Measurements from ENCODE around the gene MAP6.

The MAP6 gene

DNA sequence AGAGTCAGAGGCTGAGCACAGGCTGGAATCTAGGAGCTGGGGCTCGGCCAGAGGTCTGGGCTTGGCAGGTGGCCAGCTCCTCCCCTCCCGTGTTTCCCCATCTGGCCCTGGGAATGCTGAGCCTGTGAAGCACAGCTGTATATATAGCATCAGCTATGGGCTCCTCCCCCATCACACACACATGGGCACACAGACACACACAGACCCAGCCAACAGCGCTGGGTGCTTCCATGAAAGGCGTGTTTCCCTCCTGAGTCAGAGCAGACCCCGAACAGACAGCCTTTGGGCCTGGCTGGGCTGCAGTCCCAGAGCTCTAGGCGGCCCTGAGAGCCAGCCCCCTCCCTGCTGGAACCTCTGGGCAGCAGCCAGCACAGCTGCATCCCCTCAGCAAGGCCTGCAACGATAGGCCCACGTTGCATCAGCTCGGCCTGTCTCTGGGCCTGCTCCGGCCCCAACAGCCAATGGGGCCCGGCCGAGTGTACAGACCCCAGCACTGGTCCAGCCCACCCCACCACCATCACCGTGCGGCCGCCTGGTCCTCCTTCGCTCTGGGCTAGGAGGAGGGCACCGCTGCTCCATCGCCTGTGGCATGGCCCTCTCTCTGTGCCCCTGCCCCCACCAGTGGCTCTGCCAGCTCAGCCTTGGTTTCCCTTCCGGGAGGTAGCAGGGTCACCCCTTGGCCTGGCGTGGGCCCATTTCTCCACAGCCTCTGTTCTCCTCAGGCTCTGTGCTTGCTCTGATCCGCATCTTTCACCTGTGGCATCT lies 114.4 kb downstream of the MAP6 start:
- DNase-seq (ENCODE audit: low read depth in 4 of 4, low spot score in 1 of 4): no peak

- DNase-seq (ENCODE audit: low read depth in 4 of 4, low spot score in 1 of 4): no peak
These were observed 115.0 kb downstream of the MAP6 start for GRCh38 chr11:75553889-75554257.

DNA sequence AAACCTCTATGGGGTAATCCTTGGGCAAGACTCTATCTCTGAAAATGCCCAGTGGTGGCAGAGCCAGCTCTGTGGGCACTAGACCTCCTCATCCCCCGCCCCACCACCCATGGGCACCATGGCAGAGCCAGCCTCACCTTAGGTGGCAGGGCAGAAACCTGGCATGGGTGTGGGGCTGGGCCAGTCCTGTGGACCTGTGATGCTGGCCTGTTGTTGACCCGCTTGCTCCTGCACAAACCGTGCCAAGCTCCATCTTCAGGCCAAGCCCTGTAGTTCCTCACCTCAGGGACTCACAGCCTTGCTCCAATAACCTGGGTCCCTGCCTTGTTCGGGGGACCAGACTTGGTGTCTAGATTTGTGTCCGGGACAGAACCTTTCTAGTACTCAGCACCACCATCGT lies 115.7 kb downstream of the MAP6 start:
- DNase-seq (ENCODE audit: low read depth in 4 of 4, low spot score in 1 of 4): no peak

GRCh38 chr11:75549370-75549958 lies 119.4 kb downstream of the MAP6 start:
- DNase-seq (ENCODE audit: low read depth in 4 of 4, low spot score in 1 of 4): no peak

- DNase-seq (ENCODE audit: low read depth in 4 of 4, low spot score in 1 of 4): no peak
These were observed 120.1 kb downstream of the MAP6 start for GRCh38 chr11:75548595-75549272.

DNA sequence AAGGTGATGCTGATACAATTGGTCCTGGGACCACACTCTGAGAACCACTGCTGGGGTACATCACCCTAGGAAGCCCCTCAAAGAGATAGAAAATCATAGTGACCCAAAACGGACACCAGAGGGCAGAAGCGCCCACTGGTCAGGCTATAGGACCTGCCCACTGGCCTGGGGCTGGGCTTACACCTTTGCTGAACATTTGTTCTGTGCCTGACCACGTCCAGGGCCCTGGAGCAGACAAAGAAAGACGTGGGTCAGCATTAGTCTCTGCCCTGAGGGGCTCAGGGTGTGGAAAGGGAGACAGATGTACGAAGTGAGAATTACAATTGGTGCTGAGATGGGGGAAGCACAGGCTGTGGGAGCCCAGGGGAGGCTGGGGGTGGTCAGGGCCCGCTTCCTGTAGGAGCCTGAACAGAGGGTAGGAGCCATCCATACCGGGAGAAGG lies 121.2 kb downstream of the MAP6 start:
- DNase-seq (ENCODE audit: low read depth in 4 of 4, low spot score in 1 of 4): no peak

GRCh38 chr11:75547177-75547576 lies 121.7 kb downstream of the MAP6 start:
- DNase-seq (ENCODE audit: low read depth in 4 of 4, low spot score in 1 of 4): no peak

DNA sequence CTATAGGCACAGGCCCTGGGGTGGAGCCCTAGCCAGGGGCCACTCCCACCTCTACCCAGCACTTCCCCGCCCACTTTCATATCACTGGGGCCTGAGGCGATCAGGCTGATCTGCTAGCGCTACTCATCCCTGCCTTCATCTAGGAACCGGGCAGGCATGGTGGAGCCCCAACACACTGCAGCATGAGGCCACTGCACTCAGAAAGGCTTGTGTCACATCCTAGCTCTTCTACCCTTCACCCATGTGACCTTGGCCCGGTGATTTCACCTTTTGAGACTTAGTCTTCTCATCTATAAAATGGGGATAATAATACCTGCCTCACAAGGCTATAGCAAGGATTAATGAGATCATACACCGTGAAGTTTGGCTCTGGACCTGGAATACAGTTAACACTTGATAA lies 125.0 kb downstream of the MAP6 start:
- no peak for DNase-seq (ENCODE audit: low read depth in 4 of 4, low spot score in 1 of 4)

DNA sequence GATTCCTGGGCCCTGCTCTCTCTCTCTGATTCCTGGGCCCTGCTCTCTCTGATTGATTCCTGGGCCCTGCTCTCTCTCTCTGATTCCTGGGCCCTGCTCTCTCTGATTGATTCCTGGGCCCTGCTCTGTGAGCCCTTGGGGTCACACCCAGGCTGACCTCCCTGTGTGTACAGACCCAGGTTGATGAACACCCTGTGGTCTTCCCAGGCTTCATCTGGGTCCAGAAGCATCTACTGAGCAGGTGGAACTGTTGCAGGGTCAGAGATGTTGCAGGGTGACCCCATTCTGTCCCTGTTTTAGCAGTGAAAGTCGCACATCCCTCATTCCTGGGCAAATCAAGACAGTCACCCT lies 126.8 kb downstream of the MAP6 start:
- no peak for DNase-seq (ENCODE audit: low read depth in 4 of 4, low spot score in 1 of 4)

DNA sequence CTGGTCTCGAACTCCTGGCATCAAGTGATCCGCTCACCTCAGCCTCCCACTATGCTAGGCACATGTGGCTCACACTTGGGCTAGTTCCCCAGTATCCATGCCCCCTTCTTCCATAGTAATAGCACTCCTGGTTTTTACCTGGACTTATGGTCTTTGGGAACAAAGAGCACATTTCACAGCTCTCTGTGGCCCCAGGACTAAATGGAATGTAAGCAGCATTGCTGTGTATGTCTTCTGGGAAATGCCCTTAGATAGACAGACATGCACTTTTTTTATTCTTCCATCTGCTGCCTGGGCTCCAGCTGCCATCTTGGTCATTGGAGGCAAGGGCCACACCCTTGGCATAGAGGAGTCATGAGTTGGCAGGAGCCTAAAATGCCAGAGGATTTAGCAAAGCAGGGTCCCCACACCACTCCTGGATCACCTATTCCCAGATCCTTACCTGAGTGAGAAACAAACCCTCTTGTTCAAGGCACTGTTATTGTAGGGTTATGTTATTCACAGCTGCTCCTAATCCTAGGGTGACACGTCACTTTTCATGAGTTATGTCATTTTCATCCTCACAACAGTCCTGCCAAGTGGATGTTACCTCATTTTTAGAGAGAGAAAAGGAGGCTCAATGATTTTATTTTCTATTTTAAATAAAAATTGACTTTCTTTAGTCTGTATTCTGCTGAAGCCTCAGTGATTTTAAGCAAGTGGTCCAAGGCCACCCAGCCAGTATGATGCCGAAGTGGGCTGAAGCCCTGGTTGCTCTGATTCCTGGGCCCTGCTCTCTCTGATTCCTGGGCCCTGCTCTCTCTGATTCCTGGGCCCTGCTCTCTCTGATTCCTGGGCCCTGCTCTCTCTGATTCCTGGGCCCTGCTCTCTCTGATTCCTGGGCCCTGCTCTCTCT lies 127.4 kb downstream of the MAP6 start:
- DNase-seq (ENCODE audit: low read depth in 4 of 4, low spot score in 1 of 4): no peak

- DNase-seq (ENCODE audit: low read depth in 4 of 4, low spot score in 1 of 4): no peak
These were observed 129.1 kb downstream of the MAP6 start for GRCh38 chr11:75539459-75540334.

DNA sequence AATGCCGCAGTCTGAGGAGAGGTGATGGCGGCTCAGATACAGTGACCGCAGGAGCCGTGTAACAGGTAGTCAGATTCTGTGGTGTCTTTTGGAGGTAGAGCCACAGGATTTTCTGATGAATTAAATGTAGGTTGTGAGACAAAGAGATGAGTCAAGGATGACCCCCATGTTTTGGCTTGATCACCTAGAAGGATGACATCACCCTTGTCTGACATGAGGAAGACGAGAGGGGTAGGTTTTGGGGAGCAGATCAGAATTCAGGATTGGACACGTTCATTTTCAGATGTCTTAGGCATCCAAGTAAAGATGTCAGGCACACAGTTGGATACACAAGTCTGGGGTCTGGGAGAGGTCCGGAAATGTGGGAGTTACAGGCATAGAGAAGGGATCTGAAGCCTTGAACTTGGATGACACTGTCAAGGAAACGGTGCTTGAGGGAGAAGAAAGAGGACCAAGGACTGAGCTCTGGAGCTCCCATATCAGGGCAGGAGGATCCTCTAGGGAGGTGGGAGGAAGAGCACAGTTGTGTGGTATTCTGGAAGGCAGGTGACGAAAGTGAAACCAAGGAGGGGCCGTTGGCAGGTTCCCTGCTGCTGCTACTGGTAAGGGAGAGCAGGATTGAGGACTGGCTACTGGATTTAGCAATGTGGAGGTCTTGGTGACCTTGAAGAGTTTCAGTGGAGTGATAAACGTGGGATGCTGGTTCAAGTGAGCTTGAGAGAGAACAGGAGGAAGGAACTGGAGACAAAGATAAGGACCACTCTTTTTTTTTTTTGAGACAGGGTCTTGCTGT lies 130.5 kb downstream of the MAP6 start:
- no peak for DNase-seq (ENCODE audit: low read depth in 4 of 4, low spot score in 1 of 4)

DNA sequence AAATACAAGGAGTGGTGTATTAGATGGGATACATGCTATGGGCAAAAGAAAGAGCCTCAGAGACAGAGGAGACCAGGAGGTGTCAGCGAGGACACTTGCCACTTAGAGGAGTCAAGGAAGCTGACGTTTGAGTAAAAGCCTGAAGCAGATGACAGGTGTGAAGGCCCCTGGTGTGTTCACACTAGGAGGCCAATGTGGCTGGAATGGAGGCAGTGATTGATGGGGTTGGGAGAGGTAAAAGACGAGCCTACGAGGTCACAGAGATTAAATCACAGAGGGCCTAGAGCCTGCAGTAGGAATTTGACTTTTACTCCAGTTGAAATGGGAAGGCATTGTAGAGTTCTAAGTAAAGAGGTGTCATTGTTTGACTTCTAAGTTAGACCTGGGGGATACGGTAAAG lies 131.1 kb downstream of the MAP6 start:
- no peak for DNase-seq (ENCODE audit: low read depth in 4 of 4, low spot score in 1 of 4)

Measured in stimulated activated CD4-positive, alpha-beta T cell treated with anti-CD3 and anti-CD28 coated beads, Interleukin-1b, Interleukin-23, amount 100 ng/mL, for 24 hours (primary cell).